H9 (cell line): ENCODE measurements around the gene TNPO3. TPM values are rescaled to one million over a fixed set of nuclear protein-coding genes. Genes with fewer than 3 reads are reported as not detected.

Experiments used
- DNase-seq: peaks from one replicate; pipeline ENCODE4 v3.0.0-alpha.2; 2017
- H2AFZ ChIP-seq: one replicate; pipeline ENCODE4 v1.6.1; 2013; ENCODE audit warnings: mild to moderate bottlenecking, low read length, control low read depth, moderate library complexity
- H2AK5ac ChIP-seq: 2 replicates; pipeline ENCODE4 v1.6.1; 2013; ENCODE audit warnings: low read length, control low read depth, mixed read lengths; ENCODE audit not compliant: insufficient read length
- H2BK120ac ChIP-seq: one replicate; pipeline ENCODE4 v1.6.1; 2013; ENCODE audit warnings: low read depth, mild to moderate bottlenecking, low read length, control low read depth, inconsistent platforms; ENCODE audit not compliant: poor library complexity, severe bottlenecking
- H2BK12ac ChIP-seq: 2 replicates; pipeline ENCODE4 v1.6.1; 2013; ENCODE audit warnings: low read length, control low read depth, mixed read lengths, low read depth; ENCODE audit not compliant: insufficient read length
- H2BK15ac ChIP-seq: 2 replicates; pipeline ENCODE4 v1.6.1; 2013; ENCODE audit warnings: low read depth, low read length, control low read depth
- H2BK20ac ChIP-seq: one replicate; pipeline ENCODE4 v1.6.1; 2013; ENCODE audit warnings: low read depth, mild to moderate bottlenecking, low read length, control low read depth, inconsistent platforms; ENCODE audit not compliant: poor library complexity, severe bottlenecking
- H2BK5ac ChIP-seq: 2 replicates; pipeline ENCODE4 v1.6.1; 2013; ENCODE audit warnings: low read length, control low read depth, mixed read lengths; ENCODE audit not compliant: insufficient read length
- H3K14ac ChIP-seq: 2 replicates; pipeline ENCODE4 v1.6.1; 2013; ENCODE audit warnings: low read length, control low read depth; ENCODE audit not compliant: insufficient read depth
- H3K18ac ChIP-seq: 2 replicates; pipeline ENCODE4 v1.6.1; 2013; ENCODE audit warnings: low read depth, mild to moderate bottlenecking, mixed read lengths, low read length, control low read depth; ENCODE audit not compliant: insufficient read length
- H3K23ac ChIP-seq: 2 replicates; pipeline ENCODE4 v1.6.1; 2013; ENCODE audit warnings: low read length, control low read depth, mixed read lengths, low read depth; ENCODE audit not compliant: insufficient read length
- H3K23me2 ChIP-seq: 2 replicates; pipeline ENCODE4 v1.6.1; 2013; ENCODE audit warnings: low read depth, mild to moderate bottlenecking, mixed read lengths, low read length, control low read depth; ENCODE audit not compliant: insufficient read length, poor library complexity, severe bottlenecking
- H3K27ac ChIP-seq: 2 replicates; pipeline ENCODE4 v1.5.1; 2013; ENCODE audit warnings: low read length, control low read depth, mixed read lengths, low read depth; ENCODE audit not compliant: insufficient read length
- H3K27me3 ChIP-seq: 2 replicates; pipeline ENCODE4 v1.6.1; 2013; ENCODE audit warnings: low read length, control low read depth, inconsistent platforms; ENCODE audit not compliant: insufficient read depth
- H3K4ac ChIP-seq: 2 replicates; pipeline ENCODE4 v1.6.1; 2013; ENCODE audit warnings: low read depth, mild to moderate bottlenecking, control low read depth, inconsistent platforms, low read length, moderate library complexity
- H3K4me1 ChIP-seq: 2 replicates; pipeline ENCODE4 v1.6.1; 2013; ENCODE audit warnings: low read length, control low read depth, inconsistent platforms; ENCODE audit not compliant: insufficient read depth
- H3K4me2 ChIP-seq: 2 replicates; pipeline ENCODE4 v1.6.1; 2013; ENCODE audit warnings: low read length, control low read depth, mixed read lengths; ENCODE audit not compliant: insufficient read length, insufficient read depth
- H3K56ac ChIP-seq: 2 replicates; pipeline ENCODE4 v1.6.1; 2013; ENCODE audit warnings: low read depth, mild to moderate bottlenecking, mixed read lengths, low read length, control low read depth; ENCODE audit not compliant: insufficient read length
- H3K79me1 ChIP-seq: 2 replicates; pipeline ENCODE4 v1.6.1; 2013; ENCODE audit warnings: low read depth, mild to moderate bottlenecking, moderate library complexity, low read length, control low read depth, inconsistent platforms; ENCODE audit not compliant: insufficient read depth, poor library complexity, severe bottlenecking
- H3K79me2 ChIP-seq: 2 replicates; pipeline ENCODE4 v1.6.1; 2013; ENCODE audit warnings: low read length, control low read depth, inconsistent platforms; ENCODE audit not compliant: insufficient read depth
- H3K9ac ChIP-seq: 2 replicates; pipeline ENCODE4 v1.6.1; 2013; ENCODE audit warnings: low read length, control low read depth, mixed read lengths; ENCODE audit not compliant: insufficient read length; ENCODE audit errors: extremely low read depth
- H3K9me3 ChIP-seq: one replicate; pipeline ENCODE4 v1.6.1; 2013; ENCODE audit warnings: low read depth, low read length, inconsistent platforms; ENCODE audit not compliant: control insufficient read depth
- H3T11ph ChIP-seq: one replicate; pipeline ENCODE4 v1.6.1; 2013; ENCODE audit warnings: mild to moderate bottlenecking, low read length, control low read depth, inconsistent platforms
- H4K20me1 ChIP-seq: one replicate; pipeline ENCODE4 v1.6.1; 2013; ENCODE audit not compliant: control insufficient read depth, insufficient read length, insufficient read depth
- H4K5ac ChIP-seq: 2 replicates; pipeline ENCODE4 v1.6.1; 2013; ENCODE audit warnings: low read depth, mild to moderate bottlenecking, mixed read lengths, low read length, control low read depth; ENCODE audit not compliant: insufficient read length
- H4K8ac ChIP-seq: replicated peaks from 2 replicates; pipeline ENCODE4 v1.6.1; 2013; ENCODE audit warnings: low read length, control low read depth, mixed read lengths, low read depth; ENCODE audit not compliant: insufficient read length
- H4K91ac ChIP-seq: 2 replicates; pipeline ENCODE4 v1.6.1; 2013; ENCODE audit warnings: low read depth, mild to moderate bottlenecking, moderate library complexity, mixed read lengths, low read length, control low read depth; ENCODE audit not compliant: insufficient read length
- H3K27ac Mint-ChIP-seq, 3 experiments: 2 replicates in 2 of 3; 3 replicates in 1 of 3; pipeline ENCODE4 v1.8.0; 2020 to 2021; ENCODE audit warnings: mixed read lengths in 3 of 3, mild to moderate bottlenecking in 1 of 3, moderate library complexity in 1 of 3
- H3K27me3 Mint-ChIP-seq: 2 replicates; pipeline ENCODE4 v1.8.0; 2021; ENCODE audit warnings: low read depth, mild to moderate bottlenecking, moderate library complexity, mixed read lengths
- H3K36me3 Mint-ChIP-seq, 3 experiments: 2 replicates in 2 of 3; 3 replicates in 1 of 3; pipeline ENCODE4 v1.8.0; 2020 to 2021; ENCODE audit warnings: low read depth in 3 of 3, mixed read lengths in 3 of 3; ENCODE audit not compliant: insufficient read depth in 1 of 3
- H3K4me1 Mint-ChIP-seq, 2 experiments: 2 replicates each; pipeline ENCODE4 v1.8.0; 2020; ENCODE audit warnings: mixed read lengths in 2 of 2
- H3K4me3 Mint-ChIP-seq, 2 experiments: 2 replicates in 1 of 2; 3 replicates in 1 of 2; pipeline ENCODE4 v1.8.0; 2020 to 2021; ENCODE audit warnings: mild to moderate bottlenecking in 2 of 2, mixed read lengths in 2 of 2, moderate library complexity in 1 of 2
- H3K9me3 Mint-ChIP-seq, 2 experiments: 2 replicates in 1 of 2; 3 replicates in 1 of 2; pipeline ENCODE4 v1.8.0; 2020; ENCODE audit warnings: mild to moderate bottlenecking in 2 of 2, mixed read lengths in 2 of 2, moderate library complexity in 1 of 2
- CTCF ChIP-seq: fragments of 200-600 bp; sonication (generic); conservative IDR thresholded peaks from 3 replicates; pipeline ENCODE4 v1.8.0; 2021; ENCODE audit warnings: antibody characterized with exemption, mild to moderate bottlenecking
- whole genome bisulfite sequencing: extraction: QIAGEN DNeasy Blood & Tissue Kit; methylation state at CpG from one replicate; pipeline ENCODE4 v1.1.7; 2013; ENCODE audit warnings: missing lambda C conversion rate, low lambda C conversion rate, mixed read lengths; ENCODE audit not compliant: insufficient read length; ENCODE audit errors: extremely low coverage; 5-methylcytosine and 5-hydroxymethylcytosine counted together
- total RNA-seq: library from RNA; stranded (reverse); gene quantifications from 2 replicates; pipeline ENCODE4 v1.2.1, GENCODE V29; 2021

The TNPO3 gene
- total RNA-seq, 1 experiment from 2014 or later = 90.1 TPM

- no peak overlapping the region for H4K5ac ChIP-seq
- H3K23ac ChIP-seq = no peak overlapping the region
- no peak overlapping the region for H2AK5ac ChIP-seq
- no peak overlapping the region for H3K18ac ChIP-seq
- no peak overlapping the region for H3K56ac ChIP-seq
- Mint-ChIP-seq H3K27ac (no peak overlapping the region), H3K9me3 (peaks cover 5 to 6% of the 10 kb centered on the region in 2 experiments; a peak in 3 of 5 replicates), H3K27me3 (peaks cover 9% of the 10 kb centered on the region), H3K4me3 (no peak overlapping the region; a peak in 1 of 5 replicates), H3K4me1 (peaks cover 1 to 2% of the 10 kb centered on the region in 2 experiments; a peak in 2 of 4 replicates), H3K36me3 (no peaks in the 10 kb centered on the region; a peak in 1 of 7 replicates)
- H3K9me3 ChIP-seq = no peaks in the 10 kb centered on the region
- no peak overlapping the region for H2BK20ac ChIP-seq
- no peak overlapping the region for H2AFZ ChIP-seq
- no peak overlapping the region for H2BK15ac ChIP-seq
- no peak overlapping the region for H2BK5ac ChIP-seq
- no peaks in the 10 kb centered on the region for H3K23me2 ChIP-seq
- H4K8ac ChIP-seq = no peak overlapping the region
- H3K79me2 ChIP-seq = no peaks in the 10 kb centered on the region
- H3K14ac ChIP-seq = no peak overlapping the region; the same call in 1 of the 2 replicates
- no peaks in the 10 kb centered on the region for H3K79me1 ChIP-seq
- H3K9ac ChIP-seq = no peak overlapping the region
- TF ChIP-seq CTCF = no peak
- H3T11ph ChIP-seq = no peak overlapping the region
- no peak overlapping the region for H3K27ac ChIP-seq
- H3K4ac ChIP-seq = no peak overlapping the region
- no peaks in the 10 kb centered on the region for H3K27me3 ChIP-seq
- no peak for DNase-seq
- H2BK120ac ChIP-seq = no peak overlapping the region
- no peak overlapping the region for H4K91ac ChIP-seq
- H3K4me1 ChIP-seq = no peaks in the 10 kb centered on the region
- no peaks in the 10 kb centered on the region for H4K20me1 ChIP-seq
- no peak overlapping the region for H3K4me2 ChIP-seq
- WGBS = no CpG with 5 or more reads among the region's 8 CpGs
- H2BK12ac ChIP-seq = no peak overlapping the region
These were observed 126.6 kb downstream of the TNPO3 start for GRCh38 chr7:128928159-128928813.
